HG02852 (cell line): ENCODE data around the gene NKX1-2.
"Not testable (repeated sequence)": the region's sequence is repeated elsewhere in the genome, so short reads cannot be mapped to it uniquely, and the experiment has no call there.

Experiments
- ATAC-seq: cut with Tn5 transposase; IDR thresholded peaks from one replicate; pipeline ENCODE4 v1.9.1; 2021; ENCODE audit warnings: mild to moderate bottlenecking, moderate library complexity; ENCODE audit not compliant: unreplicated experiment

NKX1-2 gene

GRCh38 chr10:124453960-124454610, 4.2 kb upstream of the NKX1-2 start:
- ATAC-seq: no peak

DNA sequence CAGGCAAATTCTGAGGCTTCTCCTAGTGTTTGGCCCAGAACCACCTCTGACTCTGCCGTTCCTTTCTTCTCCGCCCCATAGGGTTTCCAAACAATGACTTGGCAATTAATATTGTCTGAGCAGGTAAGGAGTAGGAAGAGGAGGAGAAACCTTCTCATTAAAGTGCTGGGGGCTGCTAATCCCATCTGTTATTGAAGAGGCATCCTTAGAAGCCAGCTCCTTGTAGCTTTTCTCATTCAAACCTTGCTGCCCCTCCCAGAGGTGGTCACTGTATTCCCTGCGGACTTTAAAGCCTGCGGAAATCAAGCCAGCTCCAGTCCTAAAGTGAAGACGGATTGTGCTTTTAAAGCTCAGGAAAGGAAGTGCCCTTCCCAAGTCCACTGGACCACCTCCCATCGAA, 1.4 kb upstream of the NKX1-2 start:
- no peak for ATAC-seq

GRCh38 chr10:124450783-124451057, 885 bp upstream of the NKX1-2 start:
- ATAC-seq: no peak

GRCh38 chr10:124449170-124450011, 444 bp downstream of the NKX1-2 start:
- no peak for ATAC-seq

DNA sequence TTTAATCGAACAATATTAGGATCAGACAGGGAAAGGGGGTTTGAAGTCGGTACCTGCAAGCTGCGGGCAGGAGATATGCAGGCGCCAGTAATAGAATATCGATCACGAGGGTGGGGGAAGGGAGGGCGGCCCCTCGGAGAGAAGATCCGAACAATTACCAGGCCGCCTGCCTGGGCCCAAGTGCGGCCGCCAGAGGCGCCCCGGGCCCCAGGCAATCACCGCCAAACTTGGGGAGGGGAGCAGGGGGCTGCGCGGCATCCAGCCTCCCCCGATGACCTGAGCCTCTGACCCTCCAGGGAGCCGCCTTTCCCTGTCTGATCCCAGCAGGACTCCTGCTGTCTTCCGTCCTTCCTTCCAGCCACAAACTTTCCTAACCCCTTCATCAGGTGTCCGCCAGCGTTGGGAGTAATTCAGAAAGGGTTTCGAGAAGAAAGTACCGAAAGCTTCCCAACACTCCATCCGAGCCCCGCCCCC, 1.1 kb downstream of the NKX1-2 start:
- ATAC-seq: no peak

DNA sequence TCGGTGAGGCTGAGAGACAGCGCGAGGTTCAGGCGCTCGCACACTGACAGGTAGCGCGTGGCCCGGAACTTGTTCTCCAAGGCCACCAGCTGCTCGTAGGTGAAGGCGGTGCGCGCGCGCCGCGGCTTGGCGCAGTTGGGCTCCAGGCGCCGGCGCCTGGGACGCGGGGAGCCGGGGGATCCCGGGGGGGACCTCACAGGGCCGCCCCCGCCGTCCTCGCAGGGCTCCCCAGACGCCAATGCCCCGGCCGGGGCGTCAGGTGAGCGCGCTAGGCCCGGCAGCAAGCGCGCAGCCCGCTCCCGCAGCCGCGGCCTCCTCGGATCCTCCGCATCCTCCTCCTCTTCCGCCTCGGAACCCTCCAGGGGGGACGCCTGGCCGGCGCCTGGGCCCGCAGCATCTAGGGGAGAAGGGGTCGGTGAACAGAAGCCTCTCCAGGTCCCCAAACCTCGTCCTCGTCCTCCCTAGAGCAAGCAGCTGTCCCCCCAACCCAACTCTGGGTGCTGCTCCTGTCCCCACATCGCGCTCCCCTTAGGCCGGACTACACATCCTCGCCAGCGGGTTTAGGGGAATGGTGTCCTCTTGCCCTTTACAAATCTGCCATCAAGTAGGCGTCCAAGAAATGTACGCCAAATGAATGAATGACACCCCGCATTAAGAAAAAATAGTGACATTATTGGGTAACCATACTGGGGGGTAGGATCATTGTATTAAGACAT, 1.9 kb downstream of the NKX1-2 start:
- ATAC-seq: no peak

DNA sequence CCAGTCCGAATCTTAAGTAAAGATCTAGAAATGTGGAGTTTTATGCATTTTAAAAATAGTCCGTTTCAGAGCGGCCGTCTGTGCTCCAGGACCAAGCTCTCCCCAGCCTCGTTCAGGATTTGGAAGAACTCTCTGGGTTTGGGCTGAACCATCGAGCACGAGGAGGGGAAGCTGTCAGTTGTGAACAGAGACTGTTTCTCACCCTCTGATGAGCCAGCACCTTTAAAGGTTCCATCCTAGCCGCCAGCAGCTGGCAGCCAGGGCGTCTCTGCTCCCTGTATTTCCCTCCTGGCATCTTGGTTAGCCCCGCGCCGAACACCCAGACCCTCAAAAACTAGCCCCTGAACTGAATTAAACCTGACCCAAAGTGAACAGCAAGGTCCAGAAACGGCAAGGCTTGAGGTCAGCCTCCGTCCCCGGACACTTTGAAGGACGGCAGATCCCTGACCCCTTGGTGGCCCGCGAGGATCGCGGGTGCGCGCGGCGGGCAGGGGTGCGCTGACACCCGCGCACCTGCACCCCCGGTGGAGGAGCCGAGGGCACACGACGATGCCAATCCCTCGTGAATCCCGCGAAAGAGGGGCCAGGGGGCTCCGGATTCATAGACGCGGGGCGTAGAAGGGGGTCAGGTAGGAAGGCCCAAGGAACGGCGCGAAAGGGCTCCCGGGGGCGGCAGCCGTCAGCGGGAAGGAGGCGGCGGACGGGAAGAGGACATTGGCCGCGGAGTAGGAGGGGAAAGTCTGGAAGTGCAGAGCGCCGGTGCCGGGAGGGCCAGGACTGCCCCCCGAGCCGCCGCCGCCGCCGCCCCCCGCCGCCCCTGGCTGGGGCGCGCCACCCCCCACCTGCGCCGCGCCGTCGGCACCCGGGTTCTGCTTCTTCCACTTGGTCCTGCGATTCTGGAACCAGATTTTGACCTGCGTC, 2.7 kb downstream of the NKX1-2 start:
- ATAC-seq: no peak

DNA sequence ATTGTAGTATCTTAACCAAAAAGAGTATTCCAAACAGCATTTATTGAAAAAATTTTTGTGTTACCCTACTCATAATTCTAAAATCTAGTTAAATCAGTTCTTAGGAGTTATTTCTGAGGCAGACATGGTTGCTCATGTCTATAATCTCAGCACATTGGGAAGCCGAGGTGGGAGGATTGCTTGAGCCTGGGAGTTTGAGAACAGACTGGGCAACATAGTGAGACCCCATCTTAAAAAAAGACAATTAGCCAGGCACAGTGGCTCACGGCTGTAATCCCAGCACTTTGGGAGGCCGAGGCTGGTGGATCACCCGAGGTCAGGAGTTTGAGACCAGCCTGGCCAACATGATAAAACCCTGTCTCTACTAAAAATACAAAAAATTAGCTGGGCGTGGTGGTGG, 8.1 kb downstream of the NKX1-2 start:
- ATAC-seq: not testable (repeated sequence)

- no peak for ATAC-seq
Measured at GRCh38 chr10:124436191-124436638, 13.6 kb downstream of the NKX1-2 start.

DNA sequence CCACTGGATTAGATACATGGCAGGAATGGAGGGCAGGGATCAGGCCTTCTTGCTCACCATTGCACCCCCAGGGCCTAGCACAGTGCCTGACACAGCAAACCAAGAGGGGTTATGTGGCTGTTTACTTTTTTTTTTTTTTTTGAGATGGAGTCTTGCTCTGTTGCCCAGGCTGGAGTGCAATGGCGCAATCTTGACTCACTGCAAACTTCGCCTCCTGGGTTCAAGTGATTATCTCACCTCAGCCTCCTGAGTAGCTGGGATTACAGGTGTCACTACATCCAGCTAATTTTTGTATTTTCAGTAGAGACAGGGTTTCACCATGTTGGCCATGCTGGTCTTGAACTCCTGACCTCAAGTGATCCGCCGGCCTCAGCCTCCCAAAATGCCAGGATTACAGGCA, 14.2 kb downstream of the NKX1-2 start:
- ATAC-seq: not testable (repeated sequence)

- ATAC-seq: no peak
Measured at GRCh38 chr10:124433461-124433860, 16.4 kb downstream of the NKX1-2 start.

- no peak for ATAC-seq
Measured at GRCh38 chr10:124430077-124430476, 19.8 kb downstream of the NKX1-2 start.

DNA sequence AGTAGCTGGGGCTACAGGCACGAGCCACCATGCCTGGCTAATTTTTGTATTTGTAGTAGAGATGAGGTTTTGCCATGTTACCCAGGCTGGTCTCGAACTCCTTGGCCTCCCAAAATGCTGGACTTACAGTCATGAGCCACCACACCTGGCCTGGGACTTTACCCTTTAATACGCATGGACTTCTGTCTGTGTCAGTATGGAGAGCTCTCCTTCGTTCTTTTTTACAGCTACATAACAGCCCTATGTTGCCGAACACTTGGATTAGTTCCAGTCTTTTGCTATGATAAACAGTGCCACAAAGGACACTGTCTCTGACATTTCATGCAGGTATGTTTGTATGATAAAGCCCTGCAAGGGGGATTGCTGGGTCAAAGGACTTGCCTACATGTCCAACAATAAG, 20.3 kb downstream of the NKX1-2 start:
- no peak for ATAC-seq

- no peak for ATAC-seq
Measured at GRCh38 chr10:124428207-124428777, 21.5 kb downstream of the NKX1-2 start.

- ATAC-seq: no peak
Measured at GRCh38 chr10:124425227-124425962, 24.4 kb downstream of the NKX1-2 start.

DNA sequence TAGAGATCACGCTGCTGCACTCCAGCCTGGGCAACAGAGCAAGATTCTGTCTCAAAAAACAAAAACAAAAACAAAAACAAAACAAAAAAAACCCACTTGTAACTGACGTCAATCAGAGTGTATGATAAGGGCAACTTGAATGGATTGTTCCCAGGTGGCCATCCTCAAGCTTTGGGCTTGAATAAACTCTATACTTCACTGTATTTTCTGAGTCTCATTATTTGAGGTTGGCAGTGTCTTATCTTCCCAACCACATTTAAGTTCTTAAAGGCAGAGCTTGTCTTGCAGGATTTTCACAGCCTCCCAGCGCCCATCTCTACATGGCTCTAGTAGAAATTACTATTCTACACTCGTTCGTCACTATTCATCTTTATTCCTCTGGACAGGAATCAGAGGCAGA, 26.0 kb downstream of the NKX1-2 start:
- ATAC-seq: no peak

- ATAC-seq: no peak
Measured at GRCh38 chr10:124422742-124423141, 27.1 kb downstream of the NKX1-2 start.

DNA sequence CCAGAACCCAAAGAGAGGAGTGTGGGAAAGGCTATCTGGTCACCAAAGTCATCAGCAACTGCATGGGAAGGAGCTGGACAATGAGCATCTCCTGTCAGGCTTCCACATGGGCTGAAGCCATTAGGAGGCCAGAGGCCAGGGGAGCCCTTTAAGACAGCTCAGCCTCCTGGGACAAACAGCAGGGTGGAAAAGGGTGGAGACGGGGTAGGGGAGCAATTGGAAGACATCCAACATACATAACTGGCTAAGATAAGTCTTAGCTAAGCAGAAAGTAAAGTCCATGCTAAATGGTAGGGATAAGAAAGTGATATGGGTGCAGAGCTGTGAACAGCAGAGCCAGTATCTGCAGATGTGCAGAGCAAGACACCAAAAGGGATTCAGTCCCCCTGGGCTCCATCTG, 29.6 kb downstream of the NKX1-2 start:
- no peak for ATAC-seq

- ATAC-seq: no peak
Measured at GRCh38 chr10:124419635-124420034, 30.2 kb downstream of the NKX1-2 start.
